Gastrocnemius medialis (tissue), 4 donors: ENCODE results near the gene XRN2.

Experiments used
- POLR2A ChIP-seq, 2 donors: fragments of 450-650 bp; IDR thresholded peaks; one replicate each; pipeline ENCODE4 v1.6.1; 2017; ENCODE audit warnings: antibody characterized with exemption in 2 of 2, mild to moderate bottlenecking in 2 of 2, moderate library complexity in 2 of 2
- TF ChIP-seq, protein P1 (sequence below), 5 experiments: fragments of 450-650 bp in 3 of 5; fragments of 200-600 bp in 2 of 5; sonication (generic) in 2 of 5; IDR thresholded peaks in 4 of 5; conservative IDR thresholded peaks in 1 of 5; 1 replicate in 4 of 5; 2 replicates in 1 of 5; pipeline ENCODE4 v1.5.1; 2016 to 2019; ENCODE audit warnings: antibody characterized with exemption in 5 of 5, mild to moderate bottlenecking in 3 of 5, moderate library complexity in 3 of 5

DNA sequence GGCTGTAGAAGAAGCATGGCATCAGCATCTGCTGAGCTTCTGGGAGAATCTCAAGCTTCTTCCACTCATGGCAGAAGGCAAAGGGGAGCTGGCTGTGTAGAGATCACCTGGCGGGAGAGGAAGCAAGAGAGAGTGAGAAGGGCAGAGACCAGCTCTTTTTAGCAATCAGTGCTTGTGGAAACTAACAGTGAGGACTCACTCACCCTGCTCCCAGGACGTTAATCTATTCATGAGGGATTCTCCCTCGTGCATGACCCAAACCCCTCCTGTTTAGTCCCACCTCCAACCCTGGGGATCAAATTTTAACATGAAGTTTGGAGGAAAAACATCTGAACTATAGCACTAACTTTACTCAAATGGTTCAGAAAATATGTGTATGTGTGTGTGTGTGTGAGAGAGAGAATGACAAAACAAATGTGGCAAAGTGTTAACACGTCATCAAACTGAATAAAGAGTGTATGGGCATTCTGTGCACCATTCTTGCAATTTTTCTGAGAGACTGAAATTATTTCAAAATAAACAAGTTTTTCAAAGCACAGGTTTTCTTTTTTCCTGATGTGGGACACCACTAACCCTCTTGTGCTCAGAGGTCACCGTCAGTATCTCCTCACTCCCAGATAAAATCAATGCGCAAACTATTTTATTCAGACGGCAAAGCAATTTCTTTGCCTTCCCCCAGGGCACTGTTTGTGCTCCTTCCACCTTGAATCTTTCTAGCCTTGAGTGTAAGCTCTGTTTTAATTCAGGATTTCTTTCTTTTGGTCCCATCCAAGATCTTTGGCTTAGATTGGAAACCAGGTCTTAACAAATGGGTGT, 23.2 kb upstream of the XRN2 start:
- TF ChIP-seq, protein P1, sequence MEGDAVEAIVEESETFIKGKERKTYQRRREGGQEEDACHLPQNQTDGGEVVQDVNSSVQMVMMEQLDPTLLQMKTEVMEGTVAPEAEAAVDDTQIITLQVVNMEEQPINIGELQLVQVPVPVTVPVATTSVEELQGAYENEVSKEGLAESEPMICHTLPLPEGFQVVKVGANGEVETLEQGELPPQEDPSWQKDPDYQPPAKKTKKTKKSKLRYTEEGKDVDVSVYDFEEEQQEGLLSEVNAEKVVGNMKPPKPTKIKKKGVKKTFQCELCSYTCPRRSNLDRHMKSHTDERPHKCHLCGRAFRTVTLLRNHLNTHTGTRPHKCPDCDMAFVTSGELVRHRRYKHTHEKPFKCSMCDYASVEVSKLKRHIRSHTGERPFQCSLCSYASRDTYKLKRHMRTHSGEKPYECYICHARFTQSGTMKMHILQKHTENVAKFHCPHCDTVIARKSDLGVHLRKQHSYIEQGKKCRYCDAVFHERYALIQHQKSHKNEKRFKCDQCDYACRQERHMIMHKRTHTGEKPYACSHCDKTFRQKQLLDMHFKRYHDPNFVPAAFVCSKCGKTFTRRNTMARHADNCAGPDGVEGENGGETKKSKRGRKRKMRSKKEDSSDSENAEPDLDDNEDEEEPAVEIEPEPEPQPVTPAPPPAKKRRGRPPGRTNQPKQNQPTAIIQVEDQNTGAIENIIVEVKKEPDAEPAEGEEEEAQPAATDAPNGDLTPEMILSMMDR (IDR thresholded peaks at IDR 0.05 in 4 of 5, conservative IDR thresholded peaks at IDR 0.05 in 1 of 5): no peak
- no peak for TF ChIP-seq POLR2A (IDR thresholded peaks at IDR 0.05)
